ENCODE data around the gene PLA2G4C.

GRCh38 chr19:48103922-48104321 lies 6.7 kb downstream of the PLA2G4C start:
- TF ChIP-seq SUZ12 (IDR thresholded peaks at IDR 0.05; ENCODE audit: extremely low read depth, insufficient read depth, insufficient read length) = no peak
- TF ChIP-seq ZNF274 (IDR thresholded peaks at IDR 0.05; ENCODE audit: low read depth, low read length) = no peak

Measured in NT2/D1 (cell line).